Ovary (tissue), 9 donors: ENCODE measurements around the gene CLDND2. TPM values are rescaled to one million over a fixed set of nuclear protein-coding genes. Genes with fewer than 3 reads are reported as not detected.

Source experiments
- DNase-seq, 5 donors: peaks; one replicate each; pipeline ENCODE4 v3.0.0-alpha.2; 2019 to 2020
- H3K27ac ChIP-seq, 2 donors: fragments of 200-600 bp; one replicate each; pipeline versions ENCODE4 v1.5.1 to v1.8.0; 2019 to 2022
- H3K27me3 ChIP-seq: fragments of 200-600 bp; one replicate; pipeline ENCODE4 v1.8.0; 2022
- H3K36me3 ChIP-seq: fragments of 200-600 bp; sonication (generic); one replicate; pipeline ENCODE4 v1.5.1; 2019
- H3K4me1 ChIP-seq: one replicate; pipeline ENCODE4 v1.8.1; 2013; ENCODE audit warnings: mild to moderate bottlenecking, moderate library complexity; ENCODE audit not compliant: insufficient read depth
- H3K4me3 ChIP-seq: fragments of 200-600 bp; sonication (generic); one replicate; pipeline ENCODE4 v1.5.1; 2017
- H3K9me3 ChIP-seq, 2 donors: fragments of 200-600 bp in 1 of 2; sonication (generic) in 1 of 2; one replicate each; pipeline versions ENCODE4 v1.5.1 to v1.8.1; 2013 to 2019; ENCODE audit warnings: mild to moderate bottlenecking in 1 of 2, moderate library complexity in 1 of 2
- CTCF ChIP-seq, 3 donors: fragments of 450-650 bp in 2 of 3; fragments of 200-600 bp in 1 of 3; IDR thresholded peaks; one replicate each; pipeline versions ENCODE4 v1.5.1 to v1.8.0; 2016 to 2022; ENCODE audit warnings: antibody characterized with exemption in 3 of 3, mild to moderate bottlenecking in 1 of 3
- EP300 ChIP-seq: sonication (generic); formaldehyde crosslinking; IDR thresholded peaks from one replicate; pipeline ENCODE4 v1.6.1; 2017; ENCODE audit warnings: antibody characterized with exemption
- POLR2A ChIP-seq: fragments of 450-650 bp; IDR thresholded peaks from one replicate; pipeline ENCODE4 v1.6.1; 2017; ENCODE audit warnings: antibody characterized with exemption, mild to moderate bottlenecking, moderate library complexity
- WGBS, 3 donors: extraction: QIAGEN DNeasy Blood & Tissue Kit in 1 of 3; methylation state at CpG; one replicate each; pipeline versions ENCODE4 v1.1.5 to v1.1.7; 2013 to 2017; 5-methylcytosine and 5-hydroxymethylcytosine counted together
- intact Hi-C, 4 donors: fragments of 100-400 bp; cut with DNase I; formaldehyde crosslinking; loops; one replicate each; pipeline versions ENCODE4 v1.11.0 to v1.15.1; 2022 to 2023
- polyA plus RNA-seq, 2 donors: library from polyadenylated mRNA; stranded (reverse); fragments of 200-250 nt in 1 of 2; fragments of 350-450 nt in 1 of 2; fragmentation: Illumina TruSeq in 1 of 2; extraction: RNeasy Lipid Tissue Mini Kit (QIAGEN cat#74804) in 1 of 2; gene quantifications; one replicate each; pipeline ENCODE4 v1.2.3, GENCODE V29; 2013 to 2014
- total RNA-seq, 7 donors: library from RNA; depleted of rRNA in 2 of 7; stranded (reverse); fragments of >200 nt in 2 of 7; fragmentation: NEBNext Ultra II Directional in 3 of 7; extraction: Animal tissue kit (Norgen Biotek cat#: 25700) in 3 of 7; gene quantifications; one replicate each; pipeline versions ENCODE4 v1.1.0 to v1.2.4, GENCODE V29; 2016 to 2023
- donor health status: DM: no; HTN: no; CAD: no; lungs with moderate emphysema.
- donor health status: DM: no; HTN: no; CAD: no.
- donor health status: Bipolar disorder and iron deficiency.
- donor health status: DM: yes; HTN: yes; CAD: no.
- donor health status: DM: no; HTN: no; CAD: no.
- donor health status: DM: yes; HTN: yes; CAD: no.

Gene CLDND2
- total and polyA plus RNA-seq, 9 donors = 0.59 to 1.9 (median 1.4) TPM; not detected in 4

- TF ChIP-seq EP300 (no peak), CTCF (IDR thresholded peaks at IDR 0.05) (no peak), POLR2A (no peak)
- Histone ChIP-seq H3K36me3 (no peaks in the 10 kb centered on the region), H3K27me3 (no peaks in the 10 kb centered on the region), H3K27ac (no peak overlapping the region), H3K9me3 (no peaks in the 10 kb centered on the region), H3K4me1 (peaks cover 6% of the 10 kb centered on the region), H3K4me3 (no peak overlapping the region)
- DNase-seq = no peak
- 50 to 69% (median 59%) methylated on average over 14 of the region's 14 CpGs for WGBS, 3 donors
- intact Hi-C loops = no loop called here
These were observed 47.0 kb downstream of the CLDND2 start for GRCh38 chr19:51321799-51322198.

DNA sequence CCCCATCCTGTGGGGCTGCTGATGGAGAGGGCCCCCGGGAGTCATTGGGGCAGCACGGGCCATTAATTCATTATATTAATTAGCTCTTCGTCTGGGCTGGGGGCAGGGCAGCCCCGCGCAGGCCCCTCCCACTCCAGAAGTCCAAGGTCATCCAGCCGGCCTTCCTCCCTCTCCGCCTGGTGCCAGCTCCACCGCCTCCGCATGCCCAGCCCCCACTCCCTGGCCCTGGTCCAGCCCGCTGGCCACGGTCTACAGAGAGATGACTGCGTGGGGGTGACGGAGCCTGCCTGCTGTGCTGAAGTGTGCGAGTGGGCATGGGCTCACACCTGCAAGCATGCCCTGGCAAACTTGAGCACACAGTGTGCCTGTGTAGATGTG lies 48.5 kb downstream of the CLDND2 start:
- intact Hi-C loops = no loop called here
- DNase-seq = peak in 3 of 5 donors; percentile 40 to 63 (median 53)
- no peak overlapping the region for H3K27ac ChIP-seq
- H3K27me3 ChIP-seq = no peaks in the 10 kb centered on the region
- 1 to 5% (median 4%) methylated on average over 14 of the region's 14 CpGs for WGBS, 3 donors
- no peak for TF ChIP-seq CTCF (IDR thresholded peaks at IDR 0.05)
- no peak for TF ChIP-seq POLR2A
- no peak for TF ChIP-seq EP300
- peaks cover 6% of the 10 kb centered on the region for H3K4me1 ChIP-seq
- H3K36me3 ChIP-seq = no peaks in the 10 kb centered on the region
- H3K9me3 ChIP-seq = no peaks in the 10 kb centered on the region
- no peak overlapping the region for H3K4me3 ChIP-seq

- intact Hi-C loops = no loop called here
- Histone ChIP-seq H3K4me1 (peaks cover 6% of the 10 kb centered on the region), H3K27me3 (no peaks in the 10 kb centered on the region), H3K36me3 (no peaks in the 10 kb centered on the region), H3K9me3 (no peaks in the 10 kb centered on the region), H3K4me3 (no peak overlapping the region), H3K27ac (no peak overlapping the region)
- 40 to 57% (median 41%) methylated on average over 14 of the region's 14 CpGs for WGBS, 3 donors
- TF ChIP-seq EP300 (no peak), CTCF (IDR thresholded peaks at IDR 0.05) (no peak), POLR2A (no peak)
- DNase-seq = no peak
These were observed 49.0 kb downstream of the CLDND2 start for GRCh38 chr19:51319649-51320279.

DNA sequence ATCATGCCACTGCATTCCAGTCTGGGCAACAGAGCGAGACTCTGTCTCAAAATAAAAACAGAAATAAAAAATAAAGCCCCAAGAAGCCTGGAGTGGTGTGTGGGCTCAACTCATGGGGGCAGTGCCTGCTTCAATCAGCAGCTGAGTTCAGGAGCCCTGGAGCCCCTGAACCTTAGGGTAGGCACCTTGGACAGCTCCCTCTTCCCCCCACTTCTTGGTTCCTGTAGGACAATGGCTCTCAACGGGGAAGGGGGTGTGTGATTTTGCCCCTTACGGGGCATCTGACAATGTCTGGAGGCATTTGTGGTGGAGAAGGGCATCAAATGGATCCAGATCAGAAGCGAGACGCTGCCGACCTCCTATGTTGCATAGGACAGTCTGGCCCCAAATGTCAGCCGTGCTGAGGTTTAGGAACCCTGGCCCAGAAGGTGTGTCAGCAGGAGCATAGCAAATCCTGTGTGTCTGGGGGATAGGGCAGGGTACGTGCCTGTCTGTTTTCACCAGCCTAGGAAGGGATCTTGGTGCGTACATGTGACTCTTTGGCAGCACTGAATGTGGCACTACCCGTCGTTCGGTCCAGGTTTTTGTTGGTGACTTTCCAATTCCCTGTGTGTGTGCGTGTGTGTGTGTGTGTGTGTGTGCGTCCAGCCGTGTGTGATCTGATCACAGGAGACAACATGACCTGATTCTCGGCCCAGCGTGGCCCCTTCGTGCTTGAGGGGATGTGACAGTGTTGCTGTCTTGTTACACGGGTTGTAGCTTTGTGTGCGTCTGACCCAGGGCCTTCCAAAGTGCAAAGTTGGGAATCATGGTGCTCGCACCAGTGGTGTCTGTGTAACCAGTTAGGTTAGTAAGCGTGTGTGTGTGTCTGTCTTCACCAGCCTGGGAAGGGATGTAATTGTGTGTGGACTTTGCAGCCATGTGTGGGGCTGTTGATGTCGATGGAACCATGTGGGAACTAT lies 49.8 kb downstream of the CLDND2 start:
- peaks cover 6% of the 10 kb centered on the region for H3K4me1 ChIP-seq
- H3K36me3 ChIP-seq = no peaks in the 10 kb centered on the region
- H3K9me3 ChIP-seq = no peaks in the 10 kb centered on the region
- WGBS, 3 donors = 74 to 82% (median 76%) methylated on average over 23 of the region's 23 CpGs
- TF ChIP-seq EP300 = no peak
- TF ChIP-seq CTCF (IDR thresholded peaks at IDR 0.05) = no peak
- TF ChIP-seq POLR2A = no peak
- intact Hi-C loops = no loop called here
- H3K27ac ChIP-seq = no peak overlapping the region
- H3K4me3 ChIP-seq = no peak overlapping the region
- H3K27me3 ChIP-seq = no peaks in the 10 kb centered on the region
- no peak for DNase-seq
